GM08714 (cell line): ENCODE data around the gene ERMAP.
"Not testable (repeated sequence)": the region's sequence is repeated elsewhere in the genome, so short reads cannot be mapped to it uniquely, and the experiment has no call there.

ENCODE experiments used
- H3K4me3 ChIP-seq: fragments of 200-500 bp; sonication (Bioruptor generic); 2 replicates; pipeline ENCODE4 v1.5.1; 2014; ENCODE audit warnings: mild to moderate bottlenecking, low read length, inconsistent platforms
- ZNF274 ChIP-seq: IDR thresholded peaks from 2 replicates; pipeline ENCODE4 v1.6.1; 2012; ENCODE audit warnings: mild to moderate bottlenecking, low read depth, low read length

The ERMAP gene

DNA sequence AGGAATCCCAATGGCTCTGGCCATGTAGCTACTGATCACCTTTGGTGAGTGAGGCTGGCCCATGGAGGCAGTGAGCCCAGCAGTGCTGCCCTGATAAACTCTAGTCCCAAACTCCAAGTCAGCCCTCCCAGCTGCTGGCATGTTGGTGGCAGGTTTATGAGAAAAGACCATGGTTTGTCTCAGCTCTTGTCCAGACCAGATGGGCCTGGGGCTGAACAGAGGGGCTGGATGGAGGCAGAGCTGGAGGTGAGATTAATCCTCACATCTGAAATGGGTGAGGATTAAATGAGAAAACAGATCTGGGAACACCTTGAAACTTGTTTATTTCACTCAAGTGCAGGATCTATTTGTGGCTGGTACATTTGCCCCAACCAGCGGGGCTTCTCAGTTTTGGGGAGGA, 28.9 kb upstream of the ERMAP start:
- no peak for TF ChIP-seq ZNF274

DNA sequence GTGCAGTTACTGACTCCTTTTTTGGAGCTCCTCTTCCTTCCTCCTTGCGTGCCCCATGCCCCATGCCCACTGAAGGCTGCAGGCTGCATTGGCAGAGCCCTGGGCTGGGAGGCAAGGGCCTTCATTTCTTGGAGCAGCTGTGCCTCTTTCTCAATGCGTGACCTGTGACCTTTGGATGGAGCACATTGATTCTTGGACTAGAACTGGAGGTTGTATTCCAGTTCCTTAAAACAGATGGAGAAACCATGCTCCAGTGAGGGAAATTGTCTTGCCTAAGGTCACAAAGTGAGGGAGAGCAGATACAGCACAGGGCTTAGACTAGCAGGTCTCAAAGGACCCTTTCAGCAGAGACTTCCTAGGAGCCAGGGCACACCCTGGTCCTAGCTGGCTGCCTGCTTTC, 23.1 kb upstream of the ERMAP start:
- no peak overlapping the region for H3K4me3 ChIP-seq
- no peak for TF ChIP-seq ZNF274

More for the DNA sequence above, 28.9 kb upstream of the ERMAP start:
- no peak overlapping the region for H3K4me3 ChIP-seq

DNA sequence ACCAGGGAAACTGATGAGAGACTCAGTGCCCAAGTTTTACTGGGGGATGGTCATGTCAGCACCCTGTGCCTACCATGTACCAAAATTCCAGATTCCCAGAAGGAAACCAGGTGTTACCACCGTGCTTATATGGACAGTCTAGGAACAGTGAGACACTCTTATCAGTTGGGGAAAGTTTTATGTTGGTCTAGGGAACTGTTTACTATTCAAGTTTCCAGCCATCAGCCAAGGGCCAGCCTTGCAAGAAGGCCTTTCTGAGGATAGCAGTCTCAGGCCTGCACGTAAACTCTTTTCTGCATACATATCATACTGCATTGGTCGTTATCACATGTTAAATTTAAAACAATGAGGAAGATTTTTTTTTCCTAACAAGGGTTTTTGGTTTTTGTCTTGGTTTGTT, 19.5 kb upstream of the ERMAP start:
- no peak for TF ChIP-seq ZNF274
- no peak overlapping the region for H3K4me3 ChIP-seq

DNA sequence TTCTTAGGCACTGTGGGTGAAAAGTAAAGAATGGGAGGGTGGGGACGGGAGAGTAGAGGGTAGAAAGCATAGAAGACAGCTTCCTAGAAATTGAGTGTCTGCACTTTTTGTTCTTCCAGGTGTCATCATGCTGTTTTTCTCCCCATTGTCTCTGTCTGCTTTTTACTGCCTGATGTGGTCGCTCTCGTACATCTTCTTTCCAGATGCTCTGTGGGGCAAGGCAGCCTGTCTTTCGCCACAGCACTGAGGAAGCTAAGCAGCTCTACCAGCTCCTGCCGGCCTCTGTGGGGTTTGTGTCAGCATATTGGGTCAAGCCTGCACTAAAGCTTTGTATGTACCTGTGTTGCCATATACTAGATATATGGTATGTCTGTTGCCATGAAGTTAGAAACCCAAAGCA, 18.9 kb upstream of the ERMAP start:
- H3K4me3 ChIP-seq, result no peak overlapping the region
- TF ChIP-seq ZNF274, result no peak

DNA sequence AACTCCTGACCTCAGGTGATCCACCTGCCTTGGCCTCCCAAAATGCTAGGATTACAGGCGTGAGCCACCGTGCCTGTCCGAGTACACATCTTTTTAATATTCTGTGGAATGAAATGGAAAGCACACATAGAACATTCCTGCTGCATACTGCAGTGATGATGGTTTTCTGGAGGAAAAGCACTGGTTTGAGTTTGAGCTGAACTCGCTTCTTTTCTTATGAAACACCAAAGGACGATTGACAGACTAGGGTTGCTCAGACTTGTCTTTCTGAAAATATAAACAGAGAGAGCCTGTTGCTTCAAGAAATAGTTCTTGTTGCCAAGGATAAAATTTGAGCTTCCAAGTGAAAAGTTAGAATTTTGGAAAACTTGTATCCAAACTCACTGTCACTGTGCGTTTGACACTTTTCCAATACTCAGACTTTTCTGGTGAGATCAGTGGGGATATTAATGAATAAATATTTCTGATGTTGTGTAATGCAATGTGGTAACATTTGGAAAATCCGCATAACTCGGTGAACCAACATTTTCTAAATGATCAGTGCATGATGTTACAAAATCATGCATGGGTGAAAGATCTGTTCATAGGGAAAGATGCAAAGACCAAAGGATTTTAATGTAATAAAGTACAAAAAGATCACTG, 15.0 kb upstream of the ERMAP start:
- H3K4me3 ChIP-seq, result no peak overlapping the region
- no peak for TF ChIP-seq ZNF274

DNA sequence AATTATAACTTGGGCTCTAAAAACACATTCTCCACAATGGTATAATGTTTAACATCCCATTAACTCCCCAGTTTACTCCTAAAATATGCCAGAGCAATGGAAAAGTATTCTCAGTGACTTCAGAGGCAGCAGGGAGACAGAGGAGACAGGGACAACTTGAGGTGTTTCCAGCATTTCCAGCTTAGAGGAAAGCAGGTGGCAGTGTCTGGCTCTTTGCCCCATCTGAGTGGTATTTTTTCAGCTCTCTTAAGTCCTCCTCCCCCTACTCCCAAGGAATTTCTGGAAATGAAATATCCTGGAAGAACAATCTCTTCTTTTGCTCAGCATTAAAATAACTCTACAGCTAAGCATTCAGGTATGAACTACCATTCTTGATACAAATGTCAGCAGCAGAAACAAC, 10.8 kb upstream of the ERMAP start:
- H3K4me3 ChIP-seq, result no peak overlapping the region
- TF ChIP-seq ZNF274, result no peak

DNA sequence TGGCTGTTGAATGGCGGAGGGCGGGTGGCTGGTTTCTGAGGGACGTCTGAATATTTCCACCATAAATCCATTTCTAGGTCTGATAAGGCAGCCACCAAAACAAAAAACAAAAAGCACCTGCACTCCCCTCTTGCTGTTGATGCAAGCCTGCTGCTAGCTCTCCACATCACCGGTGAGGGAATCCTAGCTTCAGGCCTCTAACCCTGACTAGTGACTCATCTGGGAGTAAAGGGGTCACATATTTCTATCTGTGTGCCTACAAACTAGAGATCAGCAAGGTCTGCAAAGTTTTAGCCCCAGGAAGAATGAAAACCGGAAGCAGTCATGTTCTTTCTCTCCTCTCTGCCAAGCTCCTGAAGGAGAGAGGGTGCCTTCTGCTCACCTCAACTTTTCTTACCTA, 10.3 kb upstream of the ERMAP start:
- no peak overlapping the region for H3K4me3 ChIP-seq
- TF ChIP-seq ZNF274, result no peak

DNA sequence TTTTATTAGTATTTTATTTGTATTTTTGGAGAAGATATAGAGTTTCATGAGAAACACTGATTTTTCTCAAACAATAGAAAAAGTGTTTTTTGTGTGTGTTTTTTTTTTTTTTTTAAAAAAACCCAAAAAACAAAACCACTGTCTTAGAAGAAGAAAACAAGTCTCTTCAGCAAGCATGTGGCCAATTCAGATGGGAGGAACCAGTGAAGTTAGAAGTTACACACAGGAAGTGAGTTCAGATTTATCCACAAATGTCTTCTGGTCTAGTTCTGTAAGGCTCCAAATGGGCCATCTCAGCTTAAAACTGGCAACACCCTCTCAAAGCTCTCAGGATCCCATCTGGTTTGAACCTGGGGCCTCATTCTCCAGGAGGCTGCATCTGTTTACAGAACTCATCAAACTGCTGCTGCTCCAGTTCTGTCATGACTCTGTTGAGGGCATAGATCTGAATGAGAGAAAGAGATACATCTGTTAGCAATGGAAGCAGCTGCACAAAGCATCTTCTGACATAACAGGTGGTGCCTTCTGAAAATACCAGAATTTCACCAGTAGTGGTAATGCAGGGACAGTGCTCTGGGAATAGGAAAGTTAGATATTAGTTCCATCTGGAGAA, 9.8 kb upstream of the ERMAP start:
- no peak for TF ChIP-seq ZNF274

DNA sequence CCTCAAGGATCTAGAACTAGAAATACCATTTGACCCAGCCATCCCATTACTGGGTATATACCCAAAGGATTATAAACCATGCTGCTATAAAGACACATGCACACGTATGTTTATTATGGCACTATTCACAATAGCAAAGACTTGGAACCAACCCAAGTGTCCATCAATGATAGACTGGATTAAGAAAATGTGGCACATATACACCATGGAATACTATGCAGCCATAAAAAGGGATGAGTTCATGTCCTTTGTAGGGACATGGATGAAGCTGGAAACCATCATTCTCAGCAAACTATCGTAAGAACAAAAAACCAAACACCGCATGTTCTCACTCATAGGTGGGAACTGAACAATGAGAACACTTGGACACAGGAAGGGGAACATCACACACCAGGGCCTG, 2.1 kb upstream of the ERMAP start:
- not testable (repeated sequence) for H3K4me3 ChIP-seq

More for the DNA sequence above, 9.8 kb upstream of the ERMAP start:
- no peak overlapping the region for H3K4me3 ChIP-seq

DNA sequence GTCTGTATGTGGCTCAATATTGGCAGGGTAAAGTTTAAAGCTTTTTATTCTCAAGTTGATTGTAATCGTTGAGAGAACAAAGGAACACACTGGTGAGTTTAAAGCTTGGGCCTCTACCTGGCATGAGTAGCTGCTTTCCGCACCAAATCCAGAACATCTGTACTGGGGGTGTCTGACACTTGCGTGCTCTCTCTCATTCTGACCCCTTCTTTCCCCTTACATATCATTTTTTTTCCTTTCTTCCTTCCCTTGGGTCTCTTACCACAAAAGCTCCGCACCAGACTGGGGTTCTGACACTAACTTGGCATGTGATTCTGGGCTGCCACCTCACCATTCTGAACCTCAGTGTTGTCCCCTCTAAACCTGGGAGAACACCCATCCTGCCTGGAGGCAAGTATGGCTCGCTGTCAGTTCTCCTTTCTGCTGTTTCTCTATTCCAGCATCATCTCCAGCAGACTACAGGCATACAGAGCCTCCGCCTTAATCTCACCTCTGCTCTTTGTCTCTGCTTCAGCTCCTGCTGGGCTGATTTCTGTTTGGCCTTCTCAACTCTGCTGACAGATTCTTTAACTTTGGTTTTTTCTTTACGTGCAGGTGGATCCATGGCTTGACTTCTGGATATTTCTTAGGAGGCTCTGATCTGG, 859 bp upstream of the ERMAP start:
- peak overlapping the region; percentile 93 for H3K4me3 ChIP-seq
- TF ChIP-seq ZNF274, result no peak

DNA sequence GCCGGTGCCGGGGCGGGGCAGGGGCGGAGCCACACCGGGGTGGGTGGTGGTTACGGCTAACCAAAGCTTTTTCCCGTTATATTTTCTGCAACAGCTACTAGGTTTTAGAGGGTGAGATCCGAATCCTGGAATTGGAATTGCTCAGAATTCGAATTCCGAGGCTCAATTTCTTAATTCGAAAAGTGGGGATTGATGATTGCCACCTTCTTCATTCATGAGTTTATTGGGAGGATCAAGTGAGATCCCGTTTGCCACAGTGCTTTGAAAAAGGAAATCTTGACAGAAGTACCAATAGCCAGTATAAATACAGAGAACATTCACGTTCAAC, 482 bp downstream of the ERMAP start:
- peak overlapping the region; percentile 92 for H3K4me3 ChIP-seq
- TF ChIP-seq ZNF274, result no peak

DNA sequence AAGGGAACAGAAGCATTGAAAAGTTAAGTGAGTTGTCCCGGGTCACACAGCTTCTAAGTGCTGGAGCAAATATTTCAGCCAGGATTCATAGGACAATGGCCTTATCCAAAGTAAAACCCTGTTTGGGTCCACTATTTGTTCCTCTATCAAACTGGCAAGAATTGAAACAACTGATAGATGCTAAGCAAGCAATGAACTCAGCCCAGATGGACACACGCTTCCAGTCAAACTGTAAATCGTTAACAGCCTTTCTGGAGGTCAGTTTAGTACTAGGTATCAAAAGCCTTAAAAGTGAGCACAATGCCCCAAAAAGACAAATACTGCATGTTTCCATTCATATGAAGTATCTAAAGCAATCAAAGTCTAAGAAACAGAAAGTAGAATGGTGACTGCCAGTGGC, 1.1 kb downstream of the ERMAP start:
- no peak for TF ChIP-seq ZNF274
- H3K4me3 ChIP-seq, result no peak overlapping the region

DNA sequence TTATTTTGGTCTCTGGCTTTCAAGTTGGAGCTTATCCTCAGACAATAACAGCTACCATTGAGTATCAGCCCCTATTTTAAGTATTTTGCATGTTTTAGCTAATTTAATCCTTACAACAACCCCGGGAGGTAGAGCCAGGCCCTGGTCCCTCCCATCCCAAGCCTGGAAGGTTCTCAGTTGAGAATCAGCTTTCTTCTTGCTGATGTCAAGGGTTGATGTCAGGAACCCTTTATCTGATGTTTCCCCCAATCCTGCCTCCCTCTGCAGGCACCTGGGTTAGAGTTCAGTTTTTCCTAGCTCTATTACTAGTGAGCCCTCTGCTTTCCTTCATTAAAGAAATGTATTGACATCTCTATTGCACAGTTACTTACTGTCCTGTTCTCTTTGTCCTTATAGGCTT, 3.9 kb downstream of the ERMAP start:
- no peak for TF ChIP-seq ZNF274
- H3K4me3 ChIP-seq, result no peak overlapping the region

DNA sequence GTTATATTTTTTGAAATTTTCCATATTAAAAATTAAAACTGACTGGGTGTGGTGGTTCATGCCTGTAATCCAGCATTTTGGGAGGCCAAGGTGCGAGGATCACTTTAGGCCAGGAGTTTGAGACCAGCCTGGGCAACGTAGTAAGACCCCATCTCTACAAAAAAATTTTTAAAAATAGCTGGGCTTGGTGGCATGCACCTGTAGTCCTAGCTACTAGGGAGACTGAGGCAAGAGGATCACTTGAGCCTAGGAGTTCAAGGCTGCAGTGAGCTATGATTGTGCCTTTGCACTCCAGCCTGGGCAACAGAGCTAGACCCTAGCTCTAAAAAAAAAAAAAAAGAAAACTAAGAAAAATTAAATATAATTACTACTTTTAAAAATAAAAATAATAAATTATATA, 4.8 kb downstream of the ERMAP start:
- TF ChIP-seq ZNF274, result no peak
- H3K4me3 ChIP-seq, result no peak overlapping the region

DNA sequence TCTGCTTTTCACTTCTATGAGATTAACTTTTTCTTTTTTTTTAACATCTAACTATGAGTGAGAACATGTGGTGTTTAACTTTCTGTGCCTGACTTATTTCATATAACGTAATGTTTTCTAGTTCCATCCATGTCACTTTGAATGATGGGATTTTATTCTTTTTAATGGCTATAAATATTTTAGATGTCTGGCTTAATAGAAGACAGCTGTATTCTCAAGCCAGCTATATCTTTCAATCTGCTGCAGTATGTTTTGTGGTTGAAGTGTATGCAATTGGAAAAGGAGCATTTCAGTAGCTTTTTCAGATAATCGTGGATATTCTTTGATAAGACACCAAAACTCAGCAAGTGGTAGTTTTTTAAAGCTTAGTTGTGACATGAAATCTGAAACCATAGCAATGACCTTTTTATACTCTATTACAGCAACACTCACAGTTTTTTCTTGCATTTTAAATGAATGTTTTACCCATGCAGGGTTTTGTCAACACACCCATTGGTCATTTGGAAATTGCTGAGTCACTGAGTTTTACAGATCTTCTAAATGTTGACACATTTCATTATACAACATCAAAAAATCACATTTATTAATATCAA, 6.0 kb downstream of the ERMAP start:
- H3K4me3 ChIP-seq, result no peak overlapping the region
- TF ChIP-seq ZNF274, result no peak
